GM12878 (cell line): ENCODE data around the gene TNIP1. TPM values are rescaled to one million over a fixed set of nuclear protein-coding genes. Genes with fewer than 3 reads are reported as not detected.

Source experiments
- ATAC-seq: fragments of 200-7000 bp; cut with Tn5 transposase; 3 replicates; pipeline ENCODE4 v1.9.1; 2020; ENCODE audit warnings: mild to moderate bottlenecking, moderate library complexity
- BruUV-seq: library from RNA; stranded (reverse); fragments of 400-500 nt; replicated peaks from 2 replicates; lab custom pipeline; 2021; lab: Mats Ljungman, UMichigan
- CTCF ChIA-PET: fragments of 300-600 bp; sonication (Branson Sonifier 250); formaldehyde crosslinking; extraction: SDS; loops from one replicate; lab custom pipeline; 2021; ENCODE audit warnings: inconsistent platforms; lab: Yijun Ruan, JAX
- POLR2A ChIA-PET: fragments of 350-600 bp; formaldehyde crosslinking; extraction: SDS; loops from one replicate; lab custom pipeline; 2021; ENCODE audit warnings: inconsistent platforms; lab: Charles Lee
- RAD21 ChIA-PET: fragments of 300-600 bp; sonication (Branson Sonifier 250); formaldehyde crosslinking; loops from one replicate; lab custom pipeline; 2023; ENCODE audit warnings: antibody characterized with exemption; ENCODE audit not compliant: unreplicated experiment; lab: Charles Lee
- SMC1A ChIA-PET: fragments of 300-600 bp; sonication (Branson Sonifier 250); formaldehyde crosslinking; loops from one replicate; lab custom pipeline; 2023; ENCODE audit not compliant: unreplicated experiment, uncharacterized antibody; lab: Charles Lee
- DNase-seq: peaks from one replicate; pipeline ENCODE4 v3.0.0-alpha.2; 2011; ENCODE audit warnings: low read depth, low spot score
- FAIRE-seq: peaks from 3 replicates; lab custom pipeline; 2011; peaks lifted over from hg19 to GRCh38; lab: Jason Lieb, UNC
- H2AFZ ChIP-seq: 2 replicates; pipeline ENCODE4 v1.6.0; 2011; ENCODE audit warnings: low read depth, low read length, control low read depth; ENCODE audit not compliant: control insufficient read depth
- H3K27ac ChIP-seq: 2 replicates; pipeline ENCODE4 v1.5.1; 2011; ENCODE audit warnings: control low read depth; ENCODE audit not compliant: control insufficient read depth, insufficient read depth
- H3K27me3 ChIP-seq, 2 experiments: replicated peaks in 1 of 2; 2 replicates each; pipeline versions ENCODE4 v1.6.0 to v1.6.1; 2011; ENCODE audit warnings: low read length in 1 of 2; ENCODE audit not compliant: control insufficient read depth in 2 of 2, insufficient read depth in 2 of 2
- H3K36me3 ChIP-seq, 2 experiments: 2 replicates each; pipeline ENCODE4 v1.5.1; 2011; ENCODE audit warnings: low read length in 1 of 2; ENCODE audit not compliant: control insufficient read depth in 2 of 2, insufficient read depth in 2 of 2
- H3K4me1 ChIP-seq: 2 replicates; pipeline ENCODE4 v1.6.1; 2011; ENCODE audit warnings: mild to moderate bottlenecking, low read length, moderate library complexity, mixed read lengths; ENCODE audit not compliant: control insufficient read depth, insufficient read depth
- H3K4me2 ChIP-seq: 2 replicates; pipeline ENCODE4 v1.6.0; 2011; ENCODE audit warnings: control low read depth; ENCODE audit not compliant: control insufficient read depth, insufficient read depth
- H3K4me3 ChIP-seq: fragments of 200-600 bp; sonication (generic); 2 replicates; pipeline ENCODE4 v1.5.1; 2016
- H3K79me2 ChIP-seq: 2 replicates; pipeline ENCODE4 v1.6.0; 2011; ENCODE audit warnings: low read length; ENCODE audit not compliant: control insufficient read depth, insufficient read depth
- H3K9ac ChIP-seq: 2 replicates; pipeline ENCODE4 v1.8.0; 2011; ENCODE audit warnings: low read length, control low read depth, mixed read lengths; ENCODE audit not compliant: control insufficient read depth, insufficient read depth
- H3K9me3 ChIP-seq: replicated peaks from 3 replicates; pipeline ENCODE4 v1.5.1; 2011; ENCODE audit warnings: mild to moderate bottlenecking, low read length; ENCODE audit not compliant: control insufficient read depth, insufficient read depth
- H4K20me1 ChIP-seq: 2 replicates; pipeline ENCODE4 v1.6.0; 2011; ENCODE audit not compliant: control insufficient read depth, insufficient read depth
- BCL3 ChIP-seq: IDR thresholded peaks from 2 replicates; pipeline ENCODE4 v1.6.1; 2011; ENCODE audit warnings: borderline replicate concordance, low read depth, mild to moderate bottlenecking, moderate library complexity, low read length; ENCODE audit not compliant: insufficient read depth, poor library complexity, severe bottlenecking
- CHD2 ChIP-seq: IDR thresholded peaks from 2 replicates; pipeline ENCODE4 v1.6.1; 2011; ENCODE audit warnings: low read depth, low read length, improper control_type of control experiment, borderline replicate concordance
- REST ChIP-seq: IDR thresholded peaks from 2 replicates; pipeline ENCODE4 v1.6.1; 2012; ENCODE audit warnings: mild to moderate bottlenecking, low read depth, low read length
- SUZ12 ChIP-seq: fragments of 200-600 bp; sonication (generic); IDR thresholded peaks from one replicate; pipeline ENCODE4 v1.6.1; 2018; ENCODE audit warnings: antibody characterized with exemption, mild to moderate bottlenecking; ENCODE audit not compliant: unreplicated experiment
- WGBS: methylation state at CpG from one replicate; pipeline ENCODE4 v1.1.6; 2016; ENCODE audit warnings: low lambda C conversion rate; ENCODE audit not compliant: insufficient replicate concordance, insufficient coverage; ENCODE audit errors: missing lambda C conversion rate; 5-methylcytosine and 5-hydroxymethylcytosine counted together
- in situ Hi-C: fragments of 300-500 bp; cut with MboI; formaldehyde crosslinking; loops from 9 replicates; pipeline ENCODE4 v1.14.3; 2018; ENCODE audit warnings: mixed read lengths
- intact Hi-C: fragments of 100-400 bp; cut with micrococcal nuclease; formaldehyde crosslinking; loops from one replicate; pipeline ENCODE4 v1.14.2; 2022; ENCODE audit not compliant: unreplicated experiment
- polyA plus RNA-seq, 11 experiments: library from polyadenylated mRNA; depleted of rRNA in 4 of 11; unstranded in 6 of 11; stranded (reverse) in 5 of 11; fragments of >200 nt; fragmentation: Nextera tagmentation in 4 of 11; fragmentation: Illumina TruSeq in 1 of 11; extraction: Ambion mirVana in 4 of 11; extraction: Trizol in 1 of 11; gene quantifications; 1 replicate in 1 of 11; 2 replicates in 10 of 11; pipeline versions ENCODE4 v1.2.1 to v1.2.3, GENCODE V29; 2011 to 2016; ENCODE audit warnings: inconsistent platforms in 2 of 11, missing spikeins in 2 of 11, low read depth in 1 of 11
- total RNA-seq, 4 experiments: library from RNA; depleted of rRNA in 3 of 4; stranded (reverse); fragments of >200 nt in 3 of 4; fragmentation: Illumina TruSeq in 1 of 4; extraction: Trizol in 1 of 4; gene quantifications; 2 replicates each; pipeline versions ENCODE4 v1.2.1 to v1.2.3, GENCODE V29; 2013 to 2021

The TNIP1 gene
- total and polyA plus RNA-seq, 10 of the 15 experiments (the other 5 are each of a cell fraction or from before 2014, with no cell fraction given) = 4.4 to 279 (median 150) TPM

- Histone ChIP-seq H3K4me1 (no peaks in the 10 kb centered on the region), H3K4me2 (no peak overlapping the region), H3K36me3 (peaks cover 17 to 18% of the 10 kb centered on the region in 2 experiments), H2AFZ (no peak overlapping the region), H3K27me3 (no peaks in the 10 kb centered on the region), H3K9ac (no peak overlapping the region), H3K9me3 (no peaks in the 10 kb centered on the region), H3K27ac (no peak overlapping the region), H3K79me2 (no peaks in the 10 kb centered on the region), H4K20me1 (no peaks in the 10 kb centered on the region), H3K4me3 (no peak overlapping the region)
- no TSS peak for BruUV-seq
- ChIA-PET SMC1A (interaction anchor here (0.9 kb wide), 1 partner anchor 9 kb away, joined by 3 read pairs; no protein-coding TSS in a partner anchor), POLR2A (no interaction called here), CTCF (interaction anchor here (1.8 kb wide), 1 partner anchor 324 kb away, joined by 4 read pairs; the partner anchor contains the start of gene RBM22), RAD21 (interaction anchor here (1.2 kb wide), 1 partner anchor 89 kb away, joined by 3 read pairs; no protein-coding TSS in a partner anchor)
- in situ Hi-C loops (no loop called here), intact Hi-C loops (no loop called here)
- no peak for FAIRE-seq
- TF ChIP-seq CHD2 = no peak
- peak; percentile 30 for TF ChIP-seq BCL3
- TF ChIP-seq SUZ12 = no peak
- no peak for TF ChIP-seq REST
- no peak for DNase-seq
- 70% methylated on average over 7 of the region's 7 CpGs for WGBS
- ATAC-seq = no peak; the same call in 2 of the 3 replicates
Measured at GRCh38 chr5:151024440-151025249, 56.2 kb downstream of the TNIP1 start.
